ENCODE data around the gene CABLES2.

Gene CABLES2

DNA sequence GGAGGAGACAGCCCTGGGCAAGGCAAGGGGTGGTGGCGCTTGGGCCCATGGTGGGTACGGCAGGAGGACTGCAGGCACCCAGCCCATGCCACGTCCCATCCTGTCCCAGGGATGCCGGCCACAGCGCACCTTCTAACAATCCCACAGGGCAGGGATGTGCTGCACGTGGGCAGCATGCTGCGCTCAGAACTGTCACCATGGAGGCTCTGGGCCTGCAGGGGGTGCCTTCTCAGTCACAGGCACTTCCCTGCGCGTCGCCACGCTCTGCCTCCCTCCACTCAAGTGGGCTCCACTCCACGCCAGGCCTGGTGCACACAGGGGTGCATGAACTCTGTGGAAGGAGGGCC lies 2.4 kb downstream of the CABLES2 start:
- peaks cover 5% of the 10 kb centered on the region for H3K36me3 Mint-ChIP-seq
- H3K27ac Mint-ChIP-seq, result no peak overlapping the region
- H3K4me3 Mint-ChIP-seq, result no peak overlapping the region
- DNase-seq (ENCODE audit: low spot score in 2 of 2) (no peak), ATAC-seq (no peak)
- H3K4me1 Mint-ChIP-seq, result peaks cover 31% of the 10 kb centered on the region
- H3K9me3 Mint-ChIP-seq, result no peaks in the 10 kb centered on the region

DNA sequence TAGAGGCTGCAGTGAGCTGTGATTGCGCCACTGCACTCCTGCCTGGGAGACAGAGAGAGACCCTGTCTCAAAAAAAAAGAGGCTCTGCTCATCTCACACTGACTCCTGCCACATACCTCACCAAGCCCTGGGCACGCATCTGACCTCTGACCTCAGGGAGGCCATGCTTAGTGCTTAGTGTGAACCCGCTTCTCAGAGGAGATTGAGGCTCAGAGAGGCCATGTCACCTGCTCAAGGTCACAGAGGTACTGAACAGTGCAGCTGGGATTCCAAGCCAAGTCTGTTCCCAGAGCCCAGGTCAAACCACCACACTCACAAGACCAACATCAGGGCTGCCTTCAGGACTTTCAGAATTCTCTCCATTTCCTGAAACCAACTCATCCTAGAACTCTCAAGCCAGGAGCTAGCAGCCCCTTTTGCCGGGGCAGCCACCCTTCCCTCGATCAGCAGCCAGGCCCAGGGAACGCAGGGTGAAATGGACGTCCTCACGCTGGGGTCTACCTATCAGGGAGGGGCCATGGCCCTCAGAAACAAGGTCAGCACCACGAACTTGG lies 2.9 kb downstream of the CABLES2 start:
- Mint-ChIP-seq H3K4me1 (peaks cover 26% of the 10 kb centered on the region), H3K4me3 (no peak overlapping the region), H3K9me3 (no peaks in the 10 kb centered on the region), H3K36me3 (peaks cover 5% of the 10 kb centered on the region), H3K27ac (no peak overlapping the region)
- no peak for DNase-seq (ENCODE audit: low spot score in 2 of 2)
- no peak for ATAC-seq

DNA sequence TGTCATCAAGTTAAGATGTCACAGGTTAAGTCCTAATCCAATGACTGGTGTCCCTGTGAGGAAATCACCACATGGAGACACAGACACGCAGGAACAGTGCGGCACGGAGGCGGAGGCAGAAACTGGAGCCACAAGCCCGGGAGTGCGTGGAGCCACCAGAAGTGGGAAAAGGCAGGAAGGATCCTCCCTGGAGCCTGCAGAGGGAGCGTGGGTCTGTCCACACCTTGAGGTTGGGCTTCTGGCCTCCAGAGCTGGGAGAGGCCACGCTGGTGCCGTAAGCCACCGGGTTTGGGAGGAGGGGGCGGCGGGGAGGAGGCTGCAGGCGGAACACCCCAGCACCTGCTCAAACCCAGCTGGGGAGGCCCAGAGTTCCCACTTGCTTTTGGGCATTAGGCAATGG lies 3.8 kb downstream of the CABLES2 start:
- H3K4me3 Mint-ChIP-seq, result no peak overlapping the region
- H3K9me3 Mint-ChIP-seq, result no peaks in the 10 kb centered on the region
- no peak overlapping the region for H3K27ac Mint-ChIP-seq
- peaks cover 7% of the 10 kb centered on the region for H3K36me3 Mint-ChIP-seq
- H3K4me1 Mint-ChIP-seq, result peaks cover 26% of the 10 kb centered on the region
- ATAC-seq (no peak), DNase-seq (ENCODE audit: low spot score in 2 of 2) (no peak)

DNA sequence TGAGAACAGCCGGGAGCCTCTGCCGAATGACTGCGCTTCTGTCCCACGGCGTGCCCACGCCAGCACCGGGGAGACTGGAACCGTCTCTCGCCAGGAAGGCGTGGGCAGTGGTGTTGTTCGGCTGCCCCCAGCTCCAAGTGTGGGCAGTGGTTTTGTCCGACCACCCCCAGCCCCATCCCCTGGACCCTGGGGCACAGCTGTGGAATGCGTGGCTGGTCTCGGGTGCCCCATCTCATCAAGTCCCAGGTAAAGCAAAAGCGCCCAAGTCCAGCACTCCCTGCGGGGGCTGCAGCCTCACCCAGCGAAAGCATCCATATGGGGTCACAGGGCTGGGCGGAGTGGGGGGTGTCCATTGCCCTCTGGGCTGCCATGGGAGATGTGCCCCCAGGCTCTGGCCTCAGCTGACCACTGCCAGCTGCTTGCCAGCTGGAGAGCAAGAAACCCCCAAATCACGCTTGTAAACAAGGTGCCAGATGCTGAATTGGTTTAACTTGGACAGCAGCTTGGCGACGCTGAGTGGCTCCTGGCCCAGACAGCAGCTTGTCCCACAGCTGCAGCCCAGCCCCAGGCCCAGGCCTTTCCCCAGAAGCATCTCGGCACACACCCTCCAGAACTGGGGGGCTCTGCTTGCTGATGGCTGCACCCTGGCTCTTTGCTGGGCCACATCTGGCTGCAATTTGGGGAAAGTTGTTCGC lies 4.5 kb downstream of the CABLES2 start:
- no peak overlapping the region for H3K4me3 Mint-ChIP-seq
- no peaks in the 10 kb centered on the region for H3K9me3 Mint-ChIP-seq
- DNase-seq (ENCODE audit: low spot score in 2 of 2) (no peak), ATAC-seq (no peak)
- peaks cover 14% of the 10 kb centered on the region for H3K36me3 Mint-ChIP-seq
- peaks cover 33% of the 10 kb centered on the region for H3K4me1 Mint-ChIP-seq
- H3K27ac Mint-ChIP-seq, result no peak overlapping the region

DNA sequence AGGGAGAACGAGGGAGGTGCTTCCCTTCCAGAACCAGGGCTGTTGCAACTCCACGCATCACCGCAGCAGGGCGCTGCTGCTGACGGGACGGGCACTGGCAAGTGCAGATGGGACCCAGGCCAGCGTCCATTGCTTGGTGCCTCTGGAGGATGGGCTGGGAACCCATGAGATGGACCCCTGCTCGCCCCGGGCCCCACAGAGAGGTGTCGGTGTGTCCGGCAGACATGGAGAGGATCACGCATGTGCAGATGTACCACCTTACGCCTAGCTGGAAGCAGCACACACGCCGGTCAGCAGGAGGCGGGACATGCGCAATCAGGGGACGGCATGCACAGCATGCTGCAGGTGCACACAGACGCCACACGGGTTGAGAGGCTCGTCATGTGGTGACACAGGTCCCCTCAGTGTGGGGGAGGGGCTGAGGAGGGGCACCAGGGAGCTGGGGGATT lies 5.7 kb downstream of the CABLES2 start:
- H3K4me1 Mint-ChIP-seq, result peaks cover 40% of the 10 kb centered on the region
- peaks cover 13% of the 10 kb centered on the region for H3K36me3 Mint-ChIP-seq

DNA sequence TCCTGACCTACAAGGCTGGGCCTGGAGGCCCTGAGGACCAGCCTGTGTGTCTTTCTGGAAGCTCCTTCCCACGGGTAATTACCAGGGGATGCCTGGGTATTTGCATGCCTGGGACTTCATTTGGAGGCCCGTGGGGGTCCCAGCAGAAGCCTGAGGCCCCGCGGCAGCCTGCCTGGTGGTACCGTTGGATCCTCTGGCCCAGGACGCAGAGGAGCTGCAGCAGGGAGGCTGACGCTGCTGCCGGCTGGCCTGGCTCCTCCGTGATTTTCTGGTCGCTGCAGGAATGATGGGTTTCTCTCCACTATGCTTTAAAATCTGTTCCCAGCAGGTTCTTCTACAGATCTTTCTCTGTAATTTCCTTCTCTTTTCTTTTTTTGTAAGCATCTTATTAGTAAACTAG lies 6.5 kb downstream of the CABLES2 start:
- ATAC-seq (no peak), DNase-seq (ENCODE audit: low spot score in 2 of 2) (no peak)
- H3K4me1 Mint-ChIP-seq, result peaks cover 32% of the 10 kb centered on the region
- peaks cover 13% of the 10 kb centered on the region for H3K36me3 Mint-ChIP-seq
- no peaks in the 10 kb centered on the region for H3K9me3 Mint-ChIP-seq
- no peak overlapping the region for H3K27ac Mint-ChIP-seq
- H3K4me3 Mint-ChIP-seq, result no peak overlapping the region

More for the DNA sequence above, 5.7 kb downstream of the CABLES2 start:
- no peak for ATAC-seq
- Mint-ChIP-seq H3K4me3 (no peak overlapping the region), H3K9me3 (no peaks in the 10 kb centered on the region), H3K27ac (peak overlapping the region; percentile 48)
- DNase-seq (ENCODE audit: low spot score in 2 of 2), result no peak

DNA sequence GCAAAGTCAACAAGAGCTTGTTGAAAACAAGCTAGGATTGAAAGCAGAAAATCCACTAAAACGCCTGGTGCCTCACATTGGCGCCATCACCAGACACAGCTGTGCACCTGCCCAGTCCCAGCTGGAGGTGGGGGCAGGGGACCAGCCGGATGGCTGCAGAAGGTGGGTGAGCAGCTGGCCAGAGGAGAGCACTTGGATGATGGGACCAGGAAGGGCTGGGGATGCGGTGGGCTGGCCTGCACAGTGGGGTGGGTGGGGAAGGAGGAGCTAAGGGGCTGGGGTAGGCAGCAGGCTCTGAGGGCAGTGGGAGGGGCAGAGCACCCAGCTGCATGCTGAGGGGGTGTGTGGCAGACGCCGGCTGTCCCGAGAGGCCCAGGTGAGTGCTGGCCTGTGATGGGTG lies 7.1 kb downstream of the CABLES2 start:
- ATAC-seq (no peak), DNase-seq (ENCODE audit: low spot score in 2 of 2) (no peak)
- Mint-ChIP-seq H3K27ac (peak overlapping the region; percentile 79), H3K36me3 (peaks cover 13% of the 10 kb centered on the region), H3K4me3 (no peak overlapping the region), H3K9me3 (no peaks in the 10 kb centered on the region), H3K4me1 (peaks cover 26% of the 10 kb centered on the region)

DNA sequence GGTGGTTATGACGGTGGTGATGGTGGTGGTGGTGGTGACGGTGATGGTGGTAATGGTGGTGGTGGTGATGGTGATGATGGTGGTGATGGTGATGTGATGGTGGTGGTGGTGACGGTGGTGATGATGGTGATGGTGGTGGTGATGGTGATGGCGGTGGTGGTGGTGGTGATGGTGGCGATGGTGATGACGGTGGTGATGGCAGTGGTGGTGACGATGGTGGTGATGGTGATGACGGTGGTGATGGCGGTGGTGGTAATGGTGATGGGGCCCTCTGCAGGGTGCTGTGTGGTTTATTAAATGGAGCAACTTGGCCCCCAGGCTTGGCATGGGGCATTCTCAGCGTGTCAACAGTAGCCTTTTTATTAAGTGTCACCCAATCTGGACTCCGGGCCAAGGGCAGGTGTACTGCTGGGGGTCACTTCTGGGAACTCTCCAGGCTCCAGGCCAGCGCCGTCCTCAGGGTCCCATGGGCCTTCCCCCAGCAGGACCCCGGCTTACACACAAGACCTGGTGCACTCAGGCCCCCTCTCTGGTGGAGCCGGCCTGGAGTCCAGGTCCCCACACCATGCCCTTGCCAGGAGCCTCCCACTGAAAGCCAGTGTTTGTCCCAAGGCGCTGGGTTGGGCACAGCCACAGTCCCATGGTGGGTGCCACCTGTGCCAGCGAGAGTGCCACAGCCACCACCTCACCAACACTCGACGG lies 8.8 kb downstream of the CABLES2 start:
- peak overlapping the region; percentile 78 for H3K27ac Mint-ChIP-seq

DNA sequence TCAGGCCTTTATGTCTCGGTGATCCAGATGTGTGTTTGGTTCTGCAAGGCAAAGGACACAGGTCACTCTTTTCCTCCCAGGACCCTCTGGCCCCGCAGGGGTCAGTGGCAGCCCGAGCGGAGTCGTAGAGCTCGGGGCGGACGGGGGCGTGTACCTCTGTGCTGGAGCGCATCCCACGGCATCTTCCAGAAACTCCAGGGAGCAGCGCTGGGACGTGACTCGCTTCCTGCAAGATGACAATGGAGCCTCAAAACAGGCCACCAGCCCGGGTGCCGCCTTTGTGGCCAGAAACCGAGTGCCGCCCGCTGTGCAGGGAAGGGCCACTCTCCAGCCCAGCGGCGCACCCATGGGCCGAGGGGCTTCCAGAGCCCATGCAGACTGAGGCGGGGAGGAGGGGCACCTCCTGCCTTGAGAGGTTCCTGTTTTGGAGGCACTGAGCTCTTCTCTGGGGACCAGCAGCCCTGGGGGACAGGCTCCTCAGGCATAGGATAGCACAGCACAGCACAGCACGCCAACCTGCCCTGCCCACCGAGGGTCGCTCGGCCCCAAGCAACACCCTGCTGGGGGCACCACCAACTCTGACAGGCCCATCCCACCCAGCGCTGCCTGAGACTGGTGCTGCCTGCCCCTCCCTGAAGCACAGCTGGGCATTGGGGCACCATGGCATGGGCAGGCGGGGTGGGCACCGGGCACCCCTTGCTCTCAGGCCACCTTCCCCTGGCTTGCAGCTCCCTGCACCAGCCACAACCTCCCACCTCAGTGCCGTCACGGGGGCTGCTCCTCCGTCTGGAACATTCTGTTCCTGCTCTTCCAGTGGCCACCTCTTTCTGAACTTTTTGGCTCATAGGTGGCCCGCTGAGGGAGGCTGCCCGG lies 10.5 kb downstream of the CABLES2 start:
- H3K9me3 Mint-ChIP-seq, result no peaks in the 10 kb centered on the region

More for the DNA sequence above, 8.8 kb downstream of the CABLES2 start:
- DNase-seq (ENCODE audit: low spot score in 2 of 2) (no peak), ATAC-seq (no peak)
- Mint-ChIP-seq H3K9me3 (no peaks in the 10 kb centered on the region), H3K4me3 (no peak overlapping the region), H3K4me1 (peaks cover 16% of the 10 kb centered on the region), H3K36me3 (peaks cover 13% of the 10 kb centered on the region)

DNA sequence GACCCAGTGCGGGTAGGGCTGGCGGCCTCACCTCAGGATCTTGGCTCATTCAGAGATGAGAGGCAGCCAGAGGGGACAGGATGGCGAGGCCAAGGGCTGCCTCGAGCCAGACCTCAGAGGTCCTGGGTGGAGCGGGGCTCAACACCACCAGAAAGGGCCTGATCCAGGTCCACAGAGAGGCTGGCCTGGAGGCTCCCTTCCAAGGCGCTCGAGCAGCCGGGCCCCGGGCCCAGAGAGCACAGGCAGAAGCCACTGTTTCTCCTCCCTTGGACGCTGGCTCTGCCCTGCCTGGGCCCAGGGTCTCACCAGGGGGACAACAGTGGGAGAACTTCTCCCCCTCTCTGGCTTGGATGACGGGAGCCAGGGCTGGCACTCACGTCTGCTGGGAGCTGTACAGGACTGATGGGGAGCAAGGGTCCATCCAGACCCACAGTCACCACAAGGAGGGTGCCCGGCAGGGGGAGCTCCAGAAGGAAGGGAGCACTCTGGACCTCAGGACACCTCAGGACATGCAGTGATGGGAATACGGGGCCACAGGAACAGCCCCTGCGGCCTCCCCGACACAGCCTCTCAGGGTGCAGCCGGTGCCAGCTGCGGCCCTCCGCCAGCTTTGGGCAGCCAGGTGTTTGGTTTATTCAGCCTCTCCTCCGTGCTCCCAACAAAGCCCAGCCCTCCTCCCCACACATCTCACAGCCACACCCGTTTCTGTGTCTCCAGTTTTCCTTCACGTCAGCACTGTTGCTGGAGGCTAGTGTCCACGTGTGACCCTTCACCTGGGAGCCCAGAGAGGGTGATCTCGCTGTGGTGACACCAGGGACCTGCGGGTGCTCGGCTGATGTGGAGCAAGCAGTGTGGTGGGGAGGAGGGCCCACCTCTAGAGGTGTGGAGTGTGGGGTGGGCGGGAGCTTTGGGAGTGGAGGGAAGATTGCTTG lies 11.5 kb downstream of the CABLES2 start:
- DNase-seq (ENCODE audit: low spot score in 2 of 2) (no peak), ATAC-seq (no peak)
- peaks cover 14% of the 10 kb centered on the region for H3K4me1 Mint-ChIP-seq
- peaks cover 22% of the 10 kb centered on the region for H3K36me3 Mint-ChIP-seq
- H3K27ac Mint-ChIP-seq, result no peak overlapping the region
- H3K9me3 Mint-ChIP-seq, result no peaks in the 10 kb centered on the region
- no peak overlapping the region for H3K4me3 Mint-ChIP-seq

More for the DNA sequence above, 10.5 kb downstream of the CABLES2 start:
- peaks cover 13% of the 10 kb centered on the region for H3K36me3 Mint-ChIP-seq
- peaks cover 14% of the 10 kb centered on the region for H3K4me1 Mint-ChIP-seq
- ATAC-seq (no peak), DNase-seq (ENCODE audit: low spot score in 2 of 2) (no peak)
- no peak overlapping the region for H3K4me3 Mint-ChIP-seq
- H3K27ac Mint-ChIP-seq, result peak overlapping the region; percentile 78

DNA sequence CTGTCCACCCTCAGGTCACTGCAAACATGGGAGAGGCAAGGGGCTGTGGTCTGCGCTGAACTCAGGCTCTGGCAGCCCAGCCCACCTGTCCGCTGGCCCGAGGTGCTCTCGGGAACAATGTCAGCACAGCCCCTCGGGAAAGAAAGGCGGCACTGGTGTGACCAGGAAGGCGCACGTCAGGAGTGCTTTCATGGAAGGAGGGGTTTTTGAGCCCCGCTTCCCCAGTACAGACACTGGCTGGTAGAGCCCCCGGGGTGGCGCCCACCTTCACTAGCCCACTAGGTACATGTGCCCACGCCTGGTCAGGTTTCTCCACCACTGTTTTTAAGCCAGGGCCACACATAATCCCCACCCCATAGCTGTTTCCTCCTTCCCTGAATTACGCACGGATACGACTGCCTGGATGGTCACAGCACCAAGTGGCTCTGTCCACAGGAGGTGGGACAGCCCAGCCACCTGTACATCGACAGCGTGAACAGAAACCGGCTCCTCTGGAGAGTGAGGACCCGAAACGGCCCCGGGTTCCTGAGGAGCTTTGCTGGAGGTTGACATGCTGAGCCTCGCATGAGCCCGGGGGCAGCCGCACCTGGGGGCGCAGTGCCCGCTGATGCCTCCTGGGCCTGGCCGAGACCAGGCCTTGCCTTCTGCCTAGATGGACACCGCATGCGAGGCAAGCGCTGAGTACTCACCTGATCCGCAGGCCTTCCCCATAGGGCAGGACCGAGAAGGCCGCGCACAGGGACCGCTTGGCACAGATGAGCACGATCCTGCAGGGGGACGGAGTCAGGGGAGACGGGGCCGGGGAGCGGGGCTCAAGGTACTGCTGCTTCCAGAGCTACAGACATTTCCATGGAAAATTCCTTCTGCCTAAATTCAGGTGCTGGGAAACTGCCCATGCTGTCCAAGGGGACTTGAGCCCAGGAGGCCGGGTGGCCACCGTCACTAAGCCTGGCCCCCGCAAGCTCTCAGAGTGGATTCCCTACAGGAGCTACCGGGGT lies 12.5 kb downstream of the CABLES2 start:
- H3K27ac Mint-ChIP-seq, result no peak overlapping the region

DNA sequence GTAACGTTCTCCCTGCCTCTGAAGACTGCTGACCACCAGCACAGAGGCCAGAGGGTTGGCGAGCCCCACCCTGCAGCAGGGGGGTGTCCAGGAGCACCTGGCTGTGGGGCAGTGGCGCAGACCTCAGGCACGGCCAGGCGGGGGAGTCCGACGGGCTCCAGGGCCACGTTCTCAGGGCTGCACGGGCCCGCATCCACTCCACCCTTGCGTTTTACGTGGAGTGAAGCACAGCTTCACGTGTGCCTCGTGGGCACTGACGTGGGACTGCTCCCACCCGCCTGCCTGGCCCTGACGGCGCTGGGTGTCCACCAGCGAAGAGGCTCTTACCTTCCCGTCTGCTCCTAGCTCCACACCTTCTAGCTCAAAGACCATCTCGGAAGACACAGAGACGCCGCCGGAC lies 13.3 kb downstream of the CABLES2 start:
- H3K4me3 Mint-ChIP-seq, result no peak overlapping the region

More for the DNA sequence above, 12.5 kb downstream of the CABLES2 start:
- Mint-ChIP-seq H3K9me3 (no peaks in the 10 kb centered on the region), H3K36me3 (peaks cover 33% of the 10 kb centered on the region), H3K4me1 (peaks cover 21% of the 10 kb centered on the region), H3K4me3 (no peak overlapping the region)
- ATAC-seq, result no peak
- no peak for DNase-seq (ENCODE audit: low spot score in 2 of 2)

DNA sequence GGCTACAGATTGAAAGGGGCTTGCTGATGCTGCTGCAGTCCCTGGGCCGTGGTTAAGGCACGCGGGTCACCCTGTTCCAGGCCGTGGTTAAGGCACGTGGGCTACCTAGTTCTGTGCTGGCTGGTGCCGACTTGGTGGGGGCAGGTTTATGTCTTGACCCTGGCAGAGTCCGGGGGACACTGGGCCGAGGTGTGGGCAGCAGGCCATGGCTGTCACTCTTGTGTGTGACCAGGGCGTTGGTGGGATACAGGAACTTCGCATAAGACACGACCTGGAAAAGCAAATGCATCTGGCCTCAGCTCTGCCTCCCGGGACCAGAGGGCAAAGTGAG lies 13.8 kb downstream of the CABLES2 start:
- no peak for DNase-seq (ENCODE audit: low spot score in 2 of 2)
- Mint-ChIP-seq H3K4me3 (no peak overlapping the region), H3K36me3 (peaks cover 43% of the 10 kb centered on the region), H3K27ac (no peak overlapping the region), H3K9me3 (no peaks in the 10 kb centered on the region), H3K4me1 (peaks cover 32% of the 10 kb centered on the region)
- ATAC-seq, result no peak

More for the DNA sequence above, 13.3 kb downstream of the CABLES2 start:
- peaks cover 26% of the 10 kb centered on the region for H3K4me1 Mint-ChIP-seq
- peaks cover 40% of the 10 kb centered on the region for H3K36me3 Mint-ChIP-seq
- ATAC-seq (no peak), DNase-seq (ENCODE audit: low spot score in 2 of 2) (no peak)
- no peak overlapping the region for H3K27ac Mint-ChIP-seq
- H3K9me3 Mint-ChIP-seq, result no peaks in the 10 kb centered on the region

All from stimulated activated effector memory CD8-positive, alpha-beta T cell treated with anti-CD3 and anti-CD28 coated beads, Interleukin-12 subunit alpha, Interleukin-12 subunit beta, amount 100 ng/mL, for 72 hours (primary cell).